ENCODE data around the gene CTBP2.

Gene CTBP2

GRCh38 chr10:125017547-125018298, 142.6 kb downstream of the CTBP2 start:
- DNase-seq = no peak

GRCh38 chr10:125016611-125017202, 143.7 kb downstream of the CTBP2 start:
- DNase-seq = no peak

GRCh38 chr10:125016123-125016522, 144.2 kb downstream of the CTBP2 start:
- no peak for DNase-seq

GRCh38 chr10:125015356-125015944, 144.9 kb downstream of the CTBP2 start:
- DNase-seq = no peak

GRCh38 chr10:125014836-125015355, 145.5 kb downstream of the CTBP2 start:
- no peak for DNase-seq

- no peak for DNase-seq
Measured at GRCh38 chr10:125014086-125014830, 146.1 kb downstream of the CTBP2 start.

GRCh38 chr10:125013529-125013872, 146.9 kb downstream of the CTBP2 start:
- no peak for DNase-seq

- no peak for DNase-seq
Measured at GRCh38 chr10:125012851-125013528, 147.4 kb downstream of the CTBP2 start.

GRCh38 chr10:125011926-125012705, 148.2 kb downstream of the CTBP2 start:
- DNase-seq = no peak

GRCh38 chr10:125011171-125011925, 149.0 kb downstream of the CTBP2 start:
- DNase-seq = no peak

- no peak for DNase-seq
Measured at GRCh38 chr10:125010362-125010761, 150.0 kb downstream of the CTBP2 start.

- DNase-seq = no peak
Measured at GRCh38 chr10:125009661-125010161, 150.7 kb downstream of the CTBP2 start.

- no peak for DNase-seq
Measured at GRCh38 chr10:125008689-125009638, 151.4 kb downstream of the CTBP2 start.

GRCh38 chr10:125007436-125007835, 152.9 kb downstream of the CTBP2 start:
- DNase-seq = no peak

- no peak for DNase-seq
Measured at GRCh38 chr10:125006921-125007426, 153.4 kb downstream of the CTBP2 start.

GRCh38 chr10:125006188-125006680, 154.1 kb downstream of the CTBP2 start:
- DNase-seq = no peak

- DNase-seq = no peak
Measured at GRCh38 chr10:125005312-125006187, 154.8 kb downstream of the CTBP2 start.

All from activated CD4-positive, alpha-beta T cell treated with anti-CD3 and anti-CD28 coated beads for 1 hour (primary cell).